Lower lobe of right lung (tissue), 2 donors: ENCODE measurements around the gene CCNO. TPM values are rescaled to one million over a fixed set of nuclear protein-coding genes. Genes with fewer than 3 reads are reported as not detected.

ENCODE experiments used
- ATAC-seq, 2 donors: fragments of 200-7000 bp; cut with Tn5 transposase; one replicate each; pipeline ENCODE4 v1.9.1; 2020 to 2022; ENCODE audit warnings: mild to moderate bottlenecking in 2 of 2, moderate library complexity in 2 of 2
- DNase-seq: peaks from one replicate; pipeline ENCODE4 v3.0.0-alpha.2; 2020
- H3K27ac ChIP-seq: fragments of 200-600 bp; one replicate; pipeline ENCODE4 v1.8.0; 2022
- H3K27me3 ChIP-seq: fragments of 200-600 bp; one replicate; pipeline ENCODE4 v1.8.0; 2022; ENCODE audit warnings: low read depth
- H3K36me3 ChIP-seq: fragments of 200-600 bp; one replicate; pipeline ENCODE4 v1.8.0; 2022; ENCODE audit warnings: mild to moderate bottlenecking
- H3K4me1 ChIP-seq: fragments of 200-600 bp; one replicate; pipeline ENCODE4 v1.8.0; 2022
- H3K4me3 ChIP-seq: fragments of 200-600 bp; one replicate; pipeline ENCODE4 v1.8.0; 2022; ENCODE audit warnings: mild to moderate bottlenecking
- H3K9me3 ChIP-seq: fragments of 200-600 bp; one replicate; pipeline ENCODE4 v1.8.0; 2022
- intact Hi-C: fragments of 100-400 bp; cut with DNase I; formaldehyde crosslinking; loops from one replicate; pipeline ENCODE4 v1.11.0; 2022
- total RNA-seq: library from RNA; stranded (reverse); fragmentation: NEBNext Ultra II Directional; extraction: Animal tissue kit (Norgen Biotek cat#: 25700); gene quantifications from one replicate; pipeline ENCODE4 v1.2.1, GENCODE V29; 2021
- TF ChIP-seq, protein P1 (sequence below): fragments of 200-600 bp; IDR thresholded peaks from one replicate; pipeline ENCODE4 v1.8.0; 2022; ENCODE audit warnings: antibody characterized with exemption, mild to moderate bottlenecking
- donor health status: DM: no; HTN: yes; CAD: no; lungs with severe emphysema.

The CCNO gene
- total RNA-seq, 1 donor from 2014 or later: 2.2 TPM

- H3K27me3 ChIP-seq: peaks cover 100% of the 10 kb centered on the region
- no peak for ATAC-seq
- no peak for DNase-seq
- TF ChIP-seq, protein P1, sequence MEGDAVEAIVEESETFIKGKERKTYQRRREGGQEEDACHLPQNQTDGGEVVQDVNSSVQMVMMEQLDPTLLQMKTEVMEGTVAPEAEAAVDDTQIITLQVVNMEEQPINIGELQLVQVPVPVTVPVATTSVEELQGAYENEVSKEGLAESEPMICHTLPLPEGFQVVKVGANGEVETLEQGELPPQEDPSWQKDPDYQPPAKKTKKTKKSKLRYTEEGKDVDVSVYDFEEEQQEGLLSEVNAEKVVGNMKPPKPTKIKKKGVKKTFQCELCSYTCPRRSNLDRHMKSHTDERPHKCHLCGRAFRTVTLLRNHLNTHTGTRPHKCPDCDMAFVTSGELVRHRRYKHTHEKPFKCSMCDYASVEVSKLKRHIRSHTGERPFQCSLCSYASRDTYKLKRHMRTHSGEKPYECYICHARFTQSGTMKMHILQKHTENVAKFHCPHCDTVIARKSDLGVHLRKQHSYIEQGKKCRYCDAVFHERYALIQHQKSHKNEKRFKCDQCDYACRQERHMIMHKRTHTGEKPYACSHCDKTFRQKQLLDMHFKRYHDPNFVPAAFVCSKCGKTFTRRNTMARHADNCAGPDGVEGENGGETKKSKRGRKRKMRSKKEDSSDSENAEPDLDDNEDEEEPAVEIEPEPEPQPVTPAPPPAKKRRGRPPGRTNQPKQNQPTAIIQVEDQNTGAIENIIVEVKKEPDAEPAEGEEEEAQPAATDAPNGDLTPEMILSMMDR: no peak
- peaks cover 51% of the 10 kb centered on the region for H3K4me1 ChIP-seq
- no peak overlapping the region for H3K27ac ChIP-seq
- no peaks in the 10 kb centered on the region for H3K9me3 ChIP-seq
- H3K4me3 ChIP-seq: peak overlapping the region; percentile 63
- no peaks in the 10 kb centered on the region for H3K36me3 ChIP-seq
- intact Hi-C loops: no loop called here
Observed at GRCh38 chr5:55231919-55232270, 1.5 kb downstream of the CCNO start.

- no peaks in the 10 kb centered on the region for H3K9me3 ChIP-seq
- H3K27me3 ChIP-seq: peaks cover 100% of the 10 kb centered on the region
- no peaks in the 10 kb centered on the region for H3K36me3 ChIP-seq
- intact Hi-C loops: no loop called here
- ATAC-seq (no peak), DNase-seq (peak; percentile 47)
- H3K4me1 ChIP-seq: peaks cover 58% of the 10 kb centered on the region
- H3K4me3 ChIP-seq: peak overlapping the region; percentile 63
- no peak overlapping the region for H3K27ac ChIP-seq
- TF ChIP-seq, protein P1: no peak
Observed at GRCh38 chr5:55231029-55231918, 2.1 kb downstream of the CCNO start.

- Histone ChIP-seq H3K4me3 (no peak overlapping the region), H3K27me3 (peaks cover 100% of the 10 kb centered on the region), H3K36me3 (no peaks in the 10 kb centered on the region), H3K9me3 (no peaks in the 10 kb centered on the region), H3K4me1 (peaks cover 59% of the 10 kb centered on the region), H3K27ac (no peak overlapping the region)
- TF ChIP-seq, protein P1: no peak
- intact Hi-C loops: no loop called here
- ATAC-seq (no peak), DNase-seq (no peak)
Observed at GRCh38 chr5:55230086-55230629, 3.2 kb downstream of the CCNO start.

GRCh38 chr5:55227664-55228430, 5.6 kb downstream of the CCNO start:
- Histone ChIP-seq H3K4me3 (peak overlapping the region; percentile 47), H3K27ac (no peak overlapping the region), H3K36me3 (no peaks in the 10 kb centered on the region), H3K27me3 (peaks cover 100% of the 10 kb centered on the region), H3K9me3 (no peaks in the 10 kb centered on the region), H3K4me1 (peaks cover 41% of the 10 kb centered on the region)
- TF ChIP-seq, protein P1: no peak
- intact Hi-C loops: no loop called here
- ATAC-seq (no peak), DNase-seq (no peak)

DNA sequence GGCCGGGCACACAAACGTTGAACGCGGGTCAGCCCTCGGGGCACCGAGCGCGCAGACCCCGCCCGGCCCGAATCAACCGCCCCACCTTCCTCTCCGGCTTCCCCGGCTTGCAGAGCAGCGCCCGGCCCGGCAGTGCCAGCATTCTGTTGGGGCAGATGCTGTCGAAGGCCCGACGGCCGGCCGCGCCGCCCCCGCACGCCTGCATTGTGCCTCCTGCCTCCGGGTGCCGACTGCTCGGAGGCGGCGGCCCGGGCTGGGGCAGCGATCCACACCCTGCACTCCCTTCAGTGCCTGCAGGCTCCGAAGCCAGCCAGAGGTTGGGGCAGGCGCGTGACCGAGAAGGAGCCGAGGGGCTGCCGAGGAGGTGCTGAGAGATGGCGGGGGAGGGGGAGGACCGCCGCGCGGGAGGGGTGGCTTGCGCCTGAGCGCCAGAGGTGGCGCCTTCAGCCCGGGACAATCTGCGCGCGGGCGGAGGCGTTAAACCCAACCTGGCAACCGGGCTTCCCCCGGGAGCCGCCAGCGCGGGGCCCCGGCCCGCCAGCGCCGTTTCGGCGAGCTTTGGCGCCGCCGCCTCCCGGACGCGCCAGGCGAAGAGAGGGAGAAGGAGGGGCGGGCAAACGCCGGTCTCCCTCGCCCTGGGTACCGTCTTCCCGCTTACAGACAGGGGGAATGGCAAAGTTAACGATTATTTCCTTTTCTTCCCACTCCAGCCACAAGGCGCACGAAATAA, 6.3 kb downstream of the CCNO start, which contains the start of gene MCIDAS:
Gene MCIDAS, minus strand, starts transcription at position 382 of the 730 bp plus-strand sequence. Its CDS starts 177 bp downstream, at position 205.
- no peaks in the 10 kb centered on the region for H3K36me3 ChIP-seq
- TF ChIP-seq, protein P1: no peak
- peak within 1 kb of the TSS; percentile 47 for H3K4me3 ChIP-seq
- no peaks in the 10 kb centered on the region for H3K9me3 ChIP-seq
- peaks cover 33% of the 10 kb centered on the region for H3K4me1 ChIP-seq
- H3K27me3 ChIP-seq: peaks cover 100% of the 10 kb centered on the region
- DNase-seq (peak; percentile 57), ATAC-seq (peak; percentile 55 to 57)
- no peak within 1 kb of the TSS for H3K27ac ChIP-seq
- intact Hi-C loops: no loop called here
